ENCODE measurements around the gene TBL2.
A peak's percentile ranks its signal among the peaks of the same experiment; 100 is the strongest.
"Not testable (repeated sequence)": the region's sequence is repeated elsewhere in the genome, so short reads cannot be mapped to it uniquely, and the experiment has no call there.

The TBL2 gene

GRCh38 chr7:73606801-73607691 is 28.7 kb upstream of the TBL2 start:
- DNase-seq (ENCODE audit: low read depth in 3 of 3): peak; percentile 44 to 52 (median 51)

- no peak for DNase-seq (ENCODE audit: low read depth in 3 of 3)
Measured at GRCh38 chr7:73605601-73606220, 27.3 kb upstream of the TBL2 start.

- DNase-seq (ENCODE audit: low read depth in 3 of 3): no peak
Measured at GRCh38 chr7:73602721-73603651, 24.6 kb upstream of the TBL2 start.

GRCh38 chr7:73599916-73600315 is 21.5 kb upstream of the TBL2 start:
- DNase-seq (ENCODE audit: low read depth in 3 of 3): no peak

GRCh38 chr7:73599151-73599882 is 20.9 kb upstream of the TBL2 start:
- DNase-seq (ENCODE audit: low read depth in 3 of 3): no peak

GRCh38 chr7:73597978-73598782 is 19.8 kb upstream of the TBL2 start:
- no peak for DNase-seq (ENCODE audit: low read depth in 3 of 3)

- DNase-seq (ENCODE audit: low read depth in 3 of 3): no peak
Measured at GRCh38 chr7:73596191-73597065, 18.0 kb upstream of the TBL2 start.

GRCh38 chr7:73595358-73595757 is 17.0 kb upstream of the TBL2 start:
- no peak for DNase-seq (ENCODE audit: low read depth in 3 of 3)

GRCh38 chr7:73593207-73594045 is 15.0 kb upstream of the TBL2 start:
- no peak for DNase-seq (ENCODE audit: low read depth in 3 of 3)

- no peak for DNase-seq (ENCODE audit: low read depth in 3 of 3)
Measured at GRCh38 chr7:73586911-73587310, 8.5 kb upstream of the TBL2 start.

GRCh38 chr7:73585196-73585595 is 6.8 kb upstream of the TBL2 start:
- DNase-seq (ENCODE audit: low read depth in 3 of 3): no peak

- no peak for DNase-seq (ENCODE audit: low read depth in 3 of 3)
Measured at GRCh38 chr7:73582664-73583202, 4.4 kb upstream of the TBL2 start.

GRCh38 chr7:73581006-73581405 is 2.6 kb upstream of the TBL2 start:
- not testable (repeated sequence) for DNase-seq (ENCODE audit: low read depth in 3 of 3)

- no peak for DNase-seq (ENCODE audit: low read depth in 3 of 3)
Measured at GRCh38 chr7:73577627-73578341, 595 bp downstream of the TBL2 start.

- no peak for DNase-seq (ENCODE audit: low read depth in 3 of 3)
Measured at GRCh38 chr7:73573791-73574190, 4.6 kb downstream of the TBL2 start.

GRCh38 chr7:73573276-73573675 is 5.1 kb downstream of the TBL2 start:
- DNase-seq (ENCODE audit: low read depth in 3 of 3): no peak

GRCh38 chr7:73572767-73573186 is 5.6 kb downstream of the TBL2 start:
- DNase-seq (ENCODE audit: low read depth in 3 of 3): no peak

- no peak for DNase-seq (ENCODE audit: low read depth in 3 of 3)
Measured at GRCh38 chr7:73570977-73571376, 7.4 kb downstream of the TBL2 start.
